Measurements from ENCODE around the gene GUCA1C.

GRCh38 chr3:108940568-108941263 lies 13.0 kb downstream of the GUCA1C start:
- TF ChIP-seq POLR2A (IDR thresholded peaks at IDR 0.05) (no peak), CTCF (IDR thresholded peaks at IDR 0.05) (no peak)

Measured in esophagus squamous epithelium (tissue), 4 donors.